Measurements from ENCODE around the gene CRYBA4.
"Not testable (repeated sequence)": the region's sequence is repeated elsewhere in the genome, so short reads cannot be mapped to it uniquely, and the experiment has no call there.

Gene CRYBA4

DNA sequence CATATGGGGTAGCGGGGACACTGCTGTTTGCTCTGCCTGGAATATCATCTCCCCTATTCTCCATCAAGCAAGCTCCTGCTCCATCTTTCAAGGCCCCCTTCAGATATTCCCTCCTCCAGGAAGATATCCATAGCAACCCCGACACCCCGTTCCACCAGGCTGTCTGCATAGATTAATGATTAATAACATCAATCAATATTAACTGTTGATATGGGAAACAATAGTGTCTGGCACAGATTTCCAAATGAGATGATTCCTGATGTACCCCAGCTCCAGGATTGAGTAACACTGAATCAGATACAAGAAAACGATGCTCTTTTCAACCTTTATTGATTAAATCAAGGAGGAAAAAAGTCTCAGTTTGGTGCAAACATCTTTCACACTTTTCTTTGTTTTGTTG, 24.3 kb upstream of the CRYBA4 start:
- no peak for DNase-seq

DNA sequence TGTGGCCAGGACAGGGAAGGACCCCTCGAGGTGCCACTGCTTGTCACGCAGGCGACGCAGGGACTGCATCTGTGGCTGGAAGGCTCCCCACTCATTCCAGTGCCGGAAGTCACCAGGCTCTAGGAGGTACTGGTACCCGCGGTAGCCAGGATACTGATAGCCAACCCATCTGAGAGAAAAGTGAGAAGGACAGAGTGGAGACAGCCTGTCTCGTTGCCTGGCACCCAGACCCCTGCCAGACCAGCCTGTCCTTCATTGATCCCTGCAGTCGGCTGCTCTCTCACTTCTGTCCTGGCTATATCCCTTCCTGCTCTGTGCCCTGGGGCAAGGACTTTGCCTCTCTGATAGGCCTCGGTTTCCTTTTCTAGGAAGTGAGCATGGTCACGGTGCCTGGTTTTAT, 22.3 kb upstream of the CRYBA4 start:
- DNase-seq, result no peak

DNA sequence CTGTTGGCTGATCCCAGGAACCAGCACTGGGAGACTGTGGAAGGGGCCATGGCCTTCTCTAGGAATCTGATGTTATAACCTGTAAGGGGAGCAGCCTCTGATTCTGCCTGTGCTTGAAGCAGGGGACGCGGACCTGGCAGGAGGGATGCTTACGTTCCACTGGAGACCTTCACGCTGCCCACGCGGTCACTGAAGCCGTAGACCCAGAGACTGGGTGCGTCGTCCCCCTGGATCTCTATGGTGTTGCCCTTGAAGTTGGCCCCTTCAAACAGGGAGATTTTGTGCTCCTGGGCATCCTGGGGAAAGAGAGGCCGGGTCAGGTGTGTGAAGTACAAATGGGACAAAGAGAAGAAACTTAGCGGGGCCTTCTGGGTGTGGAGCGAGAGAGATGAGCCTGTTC, 20.0 kb upstream of the CRYBA4 start:
- DNase-seq, result no peak

DNA sequence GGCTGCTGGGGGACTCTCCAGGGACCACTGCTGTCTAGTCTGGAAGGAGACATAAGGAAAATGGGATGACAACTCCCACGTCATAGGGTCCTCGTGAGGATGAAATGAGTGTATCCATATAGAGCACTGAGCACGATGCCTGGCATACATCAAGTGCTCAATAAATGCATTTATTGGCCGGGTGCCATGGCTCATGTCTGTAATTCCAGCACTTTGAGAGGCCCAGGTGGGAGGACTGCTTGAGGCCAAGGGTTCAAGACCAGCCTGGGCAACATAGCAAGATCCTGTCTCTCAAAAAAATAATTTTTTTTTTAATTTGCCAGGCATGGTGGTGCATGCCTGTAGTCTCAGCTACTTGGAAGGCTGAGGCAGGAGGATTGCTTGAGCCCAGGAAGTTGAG, 19.6 kb upstream of the CRYBA4 start:
- no peak for DNase-seq

DNA sequence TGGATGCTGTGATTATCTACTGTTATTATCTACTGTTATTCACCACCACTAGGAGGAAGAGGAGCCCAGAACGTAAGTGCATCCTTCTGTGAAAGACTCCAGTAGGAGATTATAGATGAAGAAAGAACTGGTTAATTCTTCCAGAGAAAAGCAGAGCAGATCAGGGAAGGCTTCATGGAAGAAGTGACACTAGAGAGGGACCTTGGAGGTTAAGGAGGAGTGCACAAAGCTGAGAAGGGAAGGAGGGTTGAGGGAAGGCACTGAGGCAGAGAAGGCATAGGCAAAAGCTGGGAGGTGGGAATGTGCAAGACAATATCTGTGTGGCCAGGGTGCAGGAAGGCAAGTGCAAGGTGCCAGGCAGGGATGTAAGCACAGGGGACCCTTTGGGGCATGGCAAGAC, 17.4 kb upstream of the CRYBA4 start:
- DNase-seq, result no peak

- no peak for DNase-seq
These were observed 15.2 kb upstream of the CRYBA4 start for GRCh38 chr22:26606611-26607010.

DNA sequence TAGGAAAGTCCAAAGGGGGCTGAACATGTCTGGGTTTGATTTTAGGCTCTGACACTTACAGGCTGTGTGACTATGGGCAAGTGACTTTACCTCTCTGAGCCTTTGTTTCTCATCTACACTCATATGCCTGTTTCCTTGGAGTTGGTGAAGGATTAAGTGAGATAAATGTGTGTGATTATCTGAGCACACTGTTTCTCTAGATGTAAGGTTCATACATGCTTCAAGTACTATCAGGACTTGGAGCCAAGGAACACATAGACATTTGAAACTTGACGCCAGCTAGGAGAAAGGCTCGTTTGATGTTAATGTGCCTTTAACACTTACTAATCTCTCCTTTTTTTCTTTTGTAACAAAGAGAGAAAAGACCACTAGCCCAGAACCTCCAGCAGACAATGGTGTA, 13.6 kb upstream of the CRYBA4 start:
- no peak for DNase-seq

DNA sequence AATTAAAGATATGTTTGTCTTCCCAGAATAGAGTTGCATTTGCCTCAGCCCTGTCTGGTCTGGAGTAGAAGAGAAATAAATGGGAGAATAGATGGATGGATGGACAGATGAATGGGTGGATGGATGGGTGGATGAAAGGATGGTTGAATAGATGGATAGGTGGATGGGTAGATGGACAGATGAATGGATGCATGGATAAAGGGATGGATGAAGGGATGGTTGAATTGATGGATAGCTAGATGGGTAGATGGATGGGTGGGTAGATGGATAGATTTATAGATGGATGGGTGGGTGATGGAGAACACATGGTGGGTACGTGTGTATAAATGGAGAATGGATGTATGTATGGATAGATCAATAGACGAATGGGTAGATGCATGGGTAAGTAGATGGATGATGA, 12.5 kb upstream of the CRYBA4 start:
- no peak for DNase-seq

DNA sequence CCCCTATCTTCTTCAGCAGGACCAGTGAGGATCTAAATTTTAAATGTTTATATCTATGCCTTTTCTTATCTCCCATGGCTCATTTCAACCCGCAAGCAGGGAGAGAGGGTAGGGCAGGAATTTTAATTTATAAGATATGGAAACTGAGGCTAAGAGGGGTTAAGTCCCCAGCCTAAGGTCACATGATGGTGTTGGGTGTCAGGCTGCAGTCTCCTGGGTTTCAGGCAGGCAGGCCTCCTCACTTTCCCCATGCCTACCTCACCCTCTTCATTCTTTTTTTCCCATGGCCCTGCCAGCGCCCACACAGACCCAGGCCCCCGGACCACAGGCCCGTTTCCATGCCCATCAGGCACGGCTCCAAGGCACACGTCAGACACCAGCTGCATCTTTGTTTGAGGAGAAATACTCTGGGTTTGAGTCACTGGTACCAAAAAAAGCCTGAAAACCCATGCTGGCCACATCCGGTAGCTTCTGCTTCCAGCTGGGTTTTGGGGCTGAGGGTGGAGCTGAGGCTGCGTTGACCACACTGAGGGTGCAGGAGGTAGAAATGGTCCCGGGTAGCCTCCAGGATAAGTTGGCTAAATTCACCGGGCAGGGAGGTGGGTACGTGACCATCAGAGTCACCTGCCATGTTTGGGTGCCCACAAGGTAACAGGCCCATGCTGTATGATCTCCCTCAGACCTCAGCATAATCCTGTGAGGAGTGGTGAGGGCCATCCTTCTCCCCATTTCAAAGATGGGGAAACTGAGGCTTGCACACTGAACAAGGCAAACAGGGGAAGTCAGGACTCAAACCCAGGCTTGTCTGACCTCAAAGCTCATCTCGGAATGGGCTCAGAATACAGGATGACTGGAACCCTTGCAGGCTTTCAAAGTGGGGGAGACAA, 11.4 kb upstream of the CRYBA4 start:
- no peak for DNase-seq

GRCh38 chr22:26610996-26611395, 10.8 kb upstream of the CRYBA4 start:
- DNase-seq, result no peak

- DNase-seq, result no peak
These were observed 9.1 kb upstream of the CRYBA4 start for GRCh38 chr22:26612652-26613051.

GRCh38 chr22:26613753-26614152, 8.0 kb upstream of the CRYBA4 start:
- not testable (repeated sequence) for DNase-seq

- DNase-seq, result no peak
These were observed 7.4 kb upstream of the CRYBA4 start for GRCh38 chr22:26614322-26614721.

DNA sequence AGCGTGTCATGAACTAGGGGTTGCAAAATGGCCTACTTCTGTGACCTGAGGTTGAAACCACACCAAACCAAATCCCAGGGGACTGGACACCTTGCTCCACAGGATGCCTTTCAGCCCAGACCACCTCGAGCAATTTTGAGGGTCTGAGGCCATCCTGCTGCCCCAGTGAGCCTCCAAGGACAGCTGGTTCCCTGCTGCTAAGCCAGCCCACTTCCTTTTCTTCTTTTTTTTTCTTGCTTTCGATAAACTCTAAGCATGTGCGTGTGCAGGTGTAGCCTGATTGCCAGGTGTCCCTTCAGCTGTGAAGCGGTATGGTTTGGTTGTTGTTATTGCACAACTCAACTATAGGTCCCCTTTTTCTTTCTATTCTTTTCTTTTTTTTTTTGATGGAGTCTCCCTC, 6.6 kb upstream of the CRYBA4 start:
- no peak for DNase-seq

- DNase-seq, result no peak
These were observed 5.8 kb upstream of the CRYBA4 start for GRCh38 chr22:26615830-26616435.

GRCh38 chr22:26616650-26617049, 5.1 kb upstream of the CRYBA4 start:
- DNase-seq, result no peak

- DNase-seq, result no peak
These were observed 4.2 kb upstream of the CRYBA4 start, which contains the start of gene CRYBB1 for GRCh38 chr22:26617271-26618199. CRYBB1 (minus strand) TSS chr22:26618027; CDS start chr22:26616319, 1,708 bp downstream.

- no peak for DNase-seq
These were observed 3.3 kb upstream of the CRYBA4 start for GRCh38 chr22:26618455-26618854.

DNA sequence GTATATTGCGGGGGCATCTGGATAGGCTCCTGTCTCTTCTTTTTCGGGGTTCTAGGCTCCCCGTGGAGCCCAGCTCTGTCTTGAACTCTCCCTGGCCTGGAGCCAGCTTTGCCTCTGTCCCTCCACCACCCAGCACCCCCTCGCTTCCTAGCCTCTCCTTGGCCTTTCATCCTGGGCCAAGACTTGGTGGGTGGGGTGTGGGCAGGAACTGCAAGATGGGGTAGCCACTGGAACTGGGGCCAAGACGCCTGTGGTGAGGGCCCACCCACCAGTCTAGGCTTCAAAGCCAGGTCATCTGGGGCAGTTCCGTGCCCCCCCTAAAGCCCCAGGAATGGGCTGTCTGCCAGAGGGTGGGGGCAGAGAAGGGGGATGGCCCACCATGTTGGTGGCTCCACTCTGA, 2.3 kb upstream of the CRYBA4 start:
- DNase-seq, result no peak

- no peak for DNase-seq
These were observed 1.6 kb upstream of the CRYBA4 start for GRCh38 chr22:26620197-26620596.

DNA sequence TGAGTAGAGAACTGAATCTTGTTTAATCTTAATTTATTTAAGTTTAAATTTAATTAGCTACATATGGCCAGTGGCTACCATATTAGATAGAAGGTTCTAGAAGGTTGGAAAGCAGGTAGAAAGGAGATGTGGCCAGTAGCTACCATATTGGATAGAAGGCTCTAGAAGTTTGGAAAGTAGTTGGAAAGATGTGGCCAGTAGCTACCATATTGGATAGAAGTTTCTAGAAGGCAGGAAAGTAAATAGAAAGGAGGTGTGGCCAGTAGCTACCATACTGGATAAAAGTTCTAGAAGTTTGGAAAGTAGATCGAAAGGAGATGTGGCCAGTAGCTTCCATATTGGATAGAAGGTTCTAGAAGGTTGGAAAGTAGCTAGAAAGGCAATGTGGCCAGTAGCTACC, 2.2 kb downstream of the CRYBA4 start:
- DNase-seq, result no peak

DNA sequence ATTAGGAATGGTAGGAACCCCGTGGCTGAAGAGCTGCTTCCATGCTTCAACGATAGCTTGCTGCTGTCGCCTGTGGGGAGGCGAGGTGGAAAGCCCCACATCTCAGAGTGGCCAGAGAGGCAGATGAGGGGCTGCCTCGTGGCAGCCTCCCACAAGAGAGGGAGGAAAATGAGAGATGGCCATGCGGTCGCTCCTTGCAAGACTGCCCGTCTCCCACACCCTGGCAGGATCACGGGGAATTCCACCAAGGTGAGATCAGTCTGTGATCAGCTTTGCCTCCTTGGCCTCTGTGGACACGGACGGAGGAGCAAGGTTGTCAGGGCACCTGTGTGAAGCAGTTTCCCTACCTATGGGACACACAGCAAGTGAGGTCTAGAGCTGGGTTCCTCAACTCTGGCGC, 3.0 kb downstream of the CRYBA4 start:
- DNase-seq, result no peak

DNA sequence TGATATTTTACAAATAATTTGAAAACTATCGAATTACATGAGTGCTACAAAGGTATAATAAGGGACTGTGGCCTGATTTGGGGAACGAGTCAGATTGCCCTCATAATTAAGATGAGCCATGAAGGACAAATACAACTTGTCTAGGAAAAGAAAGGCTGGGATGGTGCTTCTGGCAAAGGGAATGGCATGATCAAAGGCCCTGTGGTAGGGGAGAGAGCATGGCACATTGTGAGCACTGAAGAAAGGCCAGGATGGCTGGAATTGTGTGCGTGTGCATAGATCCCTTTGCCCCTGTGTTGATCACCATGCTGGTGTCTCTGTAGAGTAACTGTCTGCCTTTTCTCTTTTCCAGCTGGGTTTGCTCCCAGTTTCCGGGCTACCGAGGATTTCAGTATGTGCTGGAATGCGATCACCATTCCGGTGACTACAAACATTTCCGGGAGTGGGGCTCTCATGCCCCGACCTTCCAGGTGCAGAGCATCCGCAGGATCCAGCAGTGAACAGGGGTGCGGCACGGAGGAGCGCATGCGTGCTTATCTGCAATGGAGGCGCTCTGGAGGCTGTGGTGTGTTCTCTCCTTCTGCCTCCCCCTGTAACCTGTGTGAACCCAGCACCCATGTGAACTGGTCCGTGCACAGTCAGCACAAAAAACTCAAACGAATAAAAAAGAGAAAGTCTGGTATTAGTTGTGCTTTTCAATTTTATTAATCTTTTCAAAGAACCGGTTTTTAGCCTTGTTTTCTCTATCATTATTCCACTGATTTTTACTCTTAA, 8.4 kb downstream of the CRYBA4 start:
- no peak for DNase-seq
